ENCODE data around the gene ANKRD6. TPM values are rescaled to one million over a fixed set of nuclear protein-coding genes. Genes with fewer than 3 reads are reported as not detected.

The ANKRD6 gene
- total RNA-seq, 4 donors from 2014 or later, result 2.7 to 9.4 (median 6.6) TPM

- DNase-seq, result no peak
- Histone ChIP-seq H3K9me3 (no peaks in the 10 kb centered on the region), H3K4me3 (no peak overlapping the region), H3K4me1 (no peaks in the 10 kb centered on the region), H3K27me3 (no peaks in the 10 kb centered on the region), H3K27ac (no peak overlapping the region), H3K36me3 (no peaks in the 10 kb centered on the region)
- intact Hi-C loops (cut with DNase I; ENCODE audit: low total_unique reads) (no loop called here), in situ Hi-C loops (cut with MboI; ENCODE audit: low pct_ligation_motif_present in 1 of 4, low pct_unique_long_range_greater_than_20kb in 1 of 4, low sequenced_read_pairs in 3 of 4) (no loop called here)
- TF ChIP-seq EP300 (IDR thresholded peaks at IDR 0.05; ENCODE audit: low read depth), result no peak
- no peak for TF ChIP-seq POLR2AphosphoS5 (IDR thresholded peaks at IDR 0.05)
- TF ChIP-seq CTCF (IDR thresholded peaks at IDR 0.05), result no peak
- no peak for TF ChIP-seq POLR2A (IDR thresholded peaks at IDR 0.05)
- 94 to 96% methylated on average over 4 of the region's 4 CpGs for WGBS, 2 donors (ENCODE audit: low coverage in 1 of 2)
Measured at GRCh38 chr6:89518352-89519055, 85.6 kb downstream of the ANKRD6 start.

- Histone ChIP-seq H3K9me3 (no peaks in the 10 kb centered on the region), H3K4me3 (no peak overlapping the region), H3K4me1 (no peaks in the 10 kb centered on the region), H3K36me3 (no peaks in the 10 kb centered on the region), H3K27ac (no peak overlapping the region), H3K27me3 (no peaks in the 10 kb centered on the region)
- no peak for TF ChIP-seq CTCF (IDR thresholded peaks at IDR 0.05)
- TF ChIP-seq POLR2A (IDR thresholded peaks at IDR 0.05), result no peak
- no peak for TF ChIP-seq POLR2AphosphoS5 (IDR thresholded peaks at IDR 0.05)
- no peak for TF ChIP-seq EP300 (IDR thresholded peaks at IDR 0.05; ENCODE audit: low read depth)
- in situ Hi-C loops (cut with MboI; ENCODE audit: low pct_ligation_motif_present in 1 of 4, low pct_unique_long_range_greater_than_20kb in 1 of 4, low sequenced_read_pairs in 3 of 4) (no loop called here), intact Hi-C loops (cut with DNase I; ENCODE audit: low total_unique reads) (no loop called here)
- no peak for DNase-seq
Measured at GRCh38 chr6:89520736-89521135, 87.8 kb downstream of the ANKRD6 start.

GRCh38 chr6:89522778-89523177, 89.8 kb downstream of the ANKRD6 start:
- Histone ChIP-seq H3K9me3 (no peaks in the 10 kb centered on the region), H3K4me3 (no peak overlapping the region), H3K4me1 (no peaks in the 10 kb centered on the region), H3K27ac (no peak overlapping the region), H3K27me3 (no peaks in the 10 kb centered on the region), H3K36me3 (no peaks in the 10 kb centered on the region)
- in situ Hi-C loops (cut with MboI; ENCODE audit: low pct_ligation_motif_present in 1 of 4, low pct_unique_long_range_greater_than_20kb in 1 of 4, low sequenced_read_pairs in 3 of 4), result no loop called here
- WGBS, 2 donors (ENCODE audit: low coverage in 1 of 2), result 86% methylated on average over 2 of the region's 2 CpGs; no CpG with 5 or more reads in 1 of the 2 donors
- TF ChIP-seq CTCF (IDR thresholded peaks at IDR 0.05) (no peak), EP300 (IDR thresholded peaks at IDR 0.05; ENCODE audit: low read depth) (no peak), POLR2AphosphoS5 (IDR thresholded peaks at IDR 0.05) (no peak), POLR2A (IDR thresholded peaks at IDR 0.05) (no peak)
- intact Hi-C loops (cut with DNase I; ENCODE audit: low total_unique reads), result no loop called here
- DNase-seq, result no peak

- H3K4me3 ChIP-seq, result no peak overlapping the region
- 97 to 100% methylated on average over 1 to 4 of the region's 4 CpGs for WGBS, 2 donors (ENCODE audit: low coverage in 1 of 2)
- DNase-seq, result no peak
- intact Hi-C loops (cut with DNase I; ENCODE audit: low total_unique reads) (no loop called here), in situ Hi-C loops (cut with MboI; ENCODE audit: low pct_ligation_motif_present in 1 of 4, low pct_unique_long_range_greater_than_20kb in 1 of 4, low sequenced_read_pairs in 3 of 4) (no loop called here)
- H3K4me1 ChIP-seq, result no peaks in the 10 kb centered on the region
- no peak overlapping the region for H3K27ac ChIP-seq
- H3K36me3 ChIP-seq, result no peaks in the 10 kb centered on the region
- no peaks in the 10 kb centered on the region for H3K27me3 ChIP-seq
- no peak for TF ChIP-seq POLR2A (IDR thresholded peaks at IDR 0.05)
- TF ChIP-seq EP300 (IDR thresholded peaks at IDR 0.05; ENCODE audit: low read depth), result no peak
- TF ChIP-seq CTCF (IDR thresholded peaks at IDR 0.05), result no peak
- no peak for TF ChIP-seq POLR2AphosphoS5 (IDR thresholded peaks at IDR 0.05)
- H3K9me3 ChIP-seq, result no peaks in the 10 kb centered on the region
Measured at GRCh38 chr6:89525786-89526562, 93.0 kb downstream of the ANKRD6 start.
